ENCODE data around the gene DRD2.

The DRD2 gene

DNA sequence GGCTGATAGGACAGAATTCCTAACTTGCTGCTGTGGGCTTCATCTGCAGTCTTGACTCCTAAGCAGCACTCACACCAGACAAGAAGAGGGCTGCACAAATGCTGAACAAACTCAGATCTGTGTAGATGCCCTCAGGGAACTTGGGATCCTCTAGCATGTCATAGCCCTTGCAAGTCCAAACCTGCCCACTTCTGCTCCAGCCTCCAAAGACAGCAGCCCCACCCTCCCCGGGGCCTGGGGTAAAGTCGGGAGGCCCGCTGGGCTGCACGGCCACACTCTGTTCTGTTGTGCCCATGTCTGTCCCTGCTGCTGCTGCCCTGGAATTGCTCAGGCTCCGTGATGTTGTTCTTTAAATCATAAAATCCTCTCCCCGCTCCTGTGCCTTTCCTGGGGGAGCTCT, 28.3 kb downstream of the DRD2 start:
- DNase-seq, result no peak

DNA sequence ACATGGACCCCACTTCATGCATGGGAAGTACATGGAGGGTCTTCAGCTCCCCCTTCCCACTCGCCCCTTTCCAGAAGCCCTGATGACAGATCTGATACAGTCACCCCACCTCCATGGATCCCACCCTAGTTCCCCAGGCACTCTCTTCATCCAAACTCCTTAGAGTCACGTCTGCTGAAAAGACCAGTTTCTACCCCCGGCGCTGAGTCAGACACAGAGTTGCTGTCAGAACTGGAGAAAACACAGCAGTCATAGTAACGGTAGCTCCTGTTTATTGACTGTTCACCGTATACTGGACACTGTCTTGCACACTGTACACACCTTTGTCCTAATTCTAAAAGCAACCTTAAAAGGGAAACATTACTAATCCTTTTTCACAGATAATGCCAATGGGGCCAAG, 29.1 kb downstream of the DRD2 start:
- DNase-seq, result no peak

DNA sequence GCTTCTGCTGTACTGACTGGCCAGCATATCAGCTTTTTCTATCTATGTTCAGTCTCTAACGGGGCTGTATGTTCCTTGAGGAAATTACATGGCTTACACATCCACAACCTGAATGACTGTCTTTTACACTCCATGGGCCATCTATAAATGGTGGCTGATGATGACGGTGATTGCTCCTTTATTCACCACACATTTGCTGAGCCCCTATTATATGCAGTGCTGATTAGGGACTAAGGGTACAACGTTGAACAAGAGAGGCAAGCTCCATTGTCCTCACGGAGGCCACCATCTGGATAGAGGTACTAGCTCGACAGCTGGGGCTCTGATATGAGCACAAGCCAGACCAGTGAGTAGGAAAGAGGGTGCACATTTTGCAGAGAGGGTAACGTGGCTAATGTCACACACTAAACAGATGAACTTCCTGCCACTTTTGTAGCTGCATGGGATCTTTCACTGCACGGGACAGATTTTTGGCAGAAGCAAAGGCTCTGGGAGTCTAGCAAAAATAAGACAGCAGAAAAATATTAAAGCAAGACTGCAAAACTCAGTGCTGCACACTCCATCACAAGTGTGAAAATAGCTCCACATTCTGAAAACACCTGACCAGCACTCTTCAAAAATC, 30.6 kb downstream of the DRD2 start:
- no peak for DNase-seq

DNA sequence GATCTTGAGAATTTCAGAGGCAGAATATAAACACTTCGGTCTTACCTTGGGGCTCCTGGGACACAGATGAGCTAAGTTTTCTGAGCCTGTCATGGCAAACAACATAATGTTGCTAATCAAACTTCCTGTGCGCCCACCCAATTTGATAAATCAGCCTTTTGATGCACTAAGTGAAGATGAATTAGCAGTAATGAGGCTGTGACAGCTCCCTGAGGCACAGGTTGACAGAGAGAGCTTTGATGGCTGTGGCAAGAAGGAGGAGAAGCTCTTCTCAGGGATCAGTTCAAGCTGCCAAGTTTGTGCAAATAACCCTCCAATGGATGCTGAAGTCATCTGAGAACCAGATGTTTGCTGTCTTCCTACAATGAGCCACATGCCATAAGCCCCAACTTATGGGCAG, 34.4 kb downstream of the DRD2 start:
- DNase-seq, result no peak

- DNase-seq, result no peak
Measured at GRCh38 chr11:113436672-113437252, 38.4 kb downstream of the DRD2 start.

DNA sequence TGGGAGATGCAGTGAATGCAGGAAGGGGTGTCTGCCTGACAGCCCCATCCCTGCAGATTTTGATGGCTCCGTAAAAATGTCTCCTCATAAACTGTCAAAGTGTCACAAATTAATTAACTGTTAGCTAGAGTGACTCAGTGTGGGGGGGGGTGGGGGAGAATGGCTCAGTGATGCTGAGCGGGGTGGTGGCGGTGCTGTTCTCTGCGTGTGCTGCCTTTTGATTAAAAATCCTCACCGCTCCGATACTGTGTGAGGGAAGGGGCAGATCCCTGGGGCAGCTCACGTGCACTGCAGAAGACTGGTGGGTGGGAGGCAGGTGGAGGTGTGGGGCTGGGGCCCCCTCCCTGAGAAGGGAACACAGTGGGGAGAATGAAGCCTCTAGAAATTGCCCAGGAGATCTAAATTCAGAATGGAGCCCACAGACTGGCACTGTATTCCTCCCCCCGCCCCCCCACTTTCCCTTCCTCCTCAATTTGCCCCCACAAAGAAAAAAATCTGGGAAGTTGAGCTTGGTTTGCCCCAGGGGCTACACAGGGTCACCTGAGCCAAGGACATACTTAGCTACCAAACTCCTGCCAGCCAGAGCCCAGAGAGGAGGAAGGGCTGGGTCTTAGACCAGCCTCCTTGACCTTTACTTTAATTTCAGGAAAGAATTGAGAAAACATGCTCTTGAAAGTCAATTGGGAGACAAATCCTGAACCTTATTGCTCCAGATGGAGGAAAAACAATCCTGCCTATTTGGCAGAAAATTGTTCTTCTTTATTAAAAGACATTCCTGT, 39.8 kb downstream of the DRD2 start:
- peak in 1 of 58 donors; percentile 34 for DNase-seq

- no peak for DNase-seq
Measured at GRCh38 chr11:113431746-113432145, 43.5 kb downstream of the DRD2 start.

DNA sequence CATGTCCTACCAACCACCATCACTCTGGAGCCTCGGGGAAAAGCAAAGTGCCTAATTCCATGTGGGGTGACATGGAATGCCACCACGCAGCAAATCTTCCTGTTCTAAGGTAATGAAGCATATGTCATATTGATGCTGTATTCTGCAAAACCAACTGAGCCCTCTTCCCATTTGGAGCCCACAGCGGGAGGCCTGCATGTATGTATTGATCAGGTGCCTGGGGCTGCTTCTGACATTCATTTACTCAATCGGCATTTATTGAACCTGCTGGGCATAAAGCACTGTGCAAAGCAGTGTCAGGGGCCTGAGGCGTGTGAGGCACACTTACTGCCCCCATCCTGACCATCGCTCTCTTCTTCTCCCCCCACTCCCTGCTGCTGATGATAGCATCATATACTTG, 48.5 kb downstream of the DRD2 start:
- DNase-seq, result no peak

GRCh38 chr11:113420808-113421207, 54.4 kb downstream of the DRD2 start:
- no peak for DNase-seq

- DNase-seq, result no peak
Measured at GRCh38 chr11:113419454-113420003, 55.7 kb downstream of the DRD2 start.

GRCh38 chr11:113417428-113417827, 57.8 kb downstream of the DRD2 start:
- no peak for DNase-seq

DNA sequence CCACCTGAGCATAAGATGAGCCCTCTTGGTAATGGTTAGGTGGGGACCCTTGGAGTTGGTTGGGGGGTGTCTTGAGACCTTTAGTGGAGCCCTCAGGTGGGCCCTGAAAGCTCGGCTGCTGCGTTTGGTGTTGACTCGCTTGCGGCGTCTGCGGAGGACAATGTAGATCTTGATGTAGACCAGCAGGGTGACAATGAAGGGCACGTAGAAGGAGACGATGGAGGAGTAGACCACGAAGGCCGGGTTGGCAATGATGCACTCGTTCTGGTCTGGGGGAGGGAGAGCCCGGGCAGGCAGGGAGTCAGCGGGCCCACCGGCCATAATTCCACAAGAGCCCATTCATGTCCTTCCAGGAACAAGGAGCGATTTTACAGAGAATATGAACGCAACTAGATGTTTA, 59.9 kb downstream of the DRD2 start:
- DNase-seq, result no peak

DNA sequence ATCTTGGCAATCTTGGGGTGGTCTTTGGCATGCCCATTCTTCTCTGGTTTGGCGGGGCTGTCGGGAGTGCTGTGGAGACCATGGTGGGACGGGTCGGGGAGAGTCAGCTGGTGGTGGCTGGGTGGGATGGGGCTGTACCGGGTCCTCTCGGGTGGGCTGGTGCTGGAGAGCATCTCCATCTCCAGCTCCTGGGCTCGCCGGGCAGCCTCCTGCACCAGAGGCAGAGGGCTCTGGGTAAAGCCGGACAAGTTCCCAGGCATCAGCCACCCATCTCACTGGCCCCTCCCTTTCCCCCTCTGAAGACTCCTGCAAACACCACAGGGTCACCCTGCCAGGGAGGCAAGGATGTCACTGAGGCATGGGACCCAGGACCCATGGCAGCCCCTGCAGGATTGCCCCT, 62.5 kb downstream of the DRD2 start:
- DNase-seq, result no peak

- DNase-seq, result no peak
Measured at GRCh38 chr11:113411536-113411935, 63.7 kb downstream of the DRD2 start.

GRCh38 chr11:113410414-113411135, 64.6 kb downstream of the DRD2 start:
- no peak for DNase-seq

DNA sequence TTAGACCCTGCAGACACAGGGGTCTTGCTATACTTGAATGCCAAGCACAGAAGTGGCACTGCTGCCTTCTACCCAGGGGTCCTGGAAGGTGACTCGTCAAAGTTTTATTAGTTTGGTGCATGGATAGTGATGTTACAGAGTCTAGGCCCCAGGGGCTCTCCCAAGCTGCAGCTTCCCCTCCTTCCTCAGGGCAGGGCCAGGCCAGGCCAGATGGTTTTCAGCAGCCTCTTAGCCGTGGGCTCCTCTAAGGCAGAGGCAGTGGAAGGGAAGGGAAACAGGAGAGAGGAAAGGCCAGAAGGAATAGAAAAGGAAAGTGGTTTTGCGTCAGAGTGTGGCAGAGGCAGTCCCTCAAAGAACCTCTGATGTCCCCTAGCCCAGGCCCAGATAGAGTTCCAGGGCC, 65.7 kb downstream of the DRD2 start:
- DNase-seq, result no peak

- no peak for DNase-seq
Measured at GRCh38 chr11:113408887-113409286, 66.3 kb downstream of the DRD2 start.

- DNase-seq, result no peak
Measured at GRCh38 chr11:113408206-113408605, 67.0 kb downstream of the DRD2 start.

DNA sequence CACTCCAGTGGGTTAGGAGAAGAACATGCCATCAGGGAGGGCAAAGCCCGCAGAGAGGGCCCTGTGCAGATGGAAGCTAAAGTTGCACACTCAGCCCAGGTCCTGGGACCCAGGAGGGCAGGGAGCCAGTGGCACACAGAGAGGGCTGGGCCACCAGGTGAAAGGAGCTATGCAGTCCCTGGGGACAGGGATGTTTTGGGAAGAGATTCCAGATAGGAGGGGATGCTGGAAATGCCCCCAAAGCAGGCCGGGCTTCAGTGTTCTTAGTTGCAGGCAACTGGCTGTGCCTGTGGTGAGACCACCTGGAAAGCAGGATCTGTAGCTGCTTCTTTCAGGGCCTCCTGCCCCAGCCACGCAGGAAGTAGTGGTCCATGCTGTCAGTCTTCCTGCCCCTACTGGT, 68.0 kb downstream of the DRD2 start:
- no peak for DNase-seq

- DNase-seq, result no peak
Measured at GRCh38 chr11:113405724-113406478, 69.3 kb downstream of the DRD2 start.

DNA sequence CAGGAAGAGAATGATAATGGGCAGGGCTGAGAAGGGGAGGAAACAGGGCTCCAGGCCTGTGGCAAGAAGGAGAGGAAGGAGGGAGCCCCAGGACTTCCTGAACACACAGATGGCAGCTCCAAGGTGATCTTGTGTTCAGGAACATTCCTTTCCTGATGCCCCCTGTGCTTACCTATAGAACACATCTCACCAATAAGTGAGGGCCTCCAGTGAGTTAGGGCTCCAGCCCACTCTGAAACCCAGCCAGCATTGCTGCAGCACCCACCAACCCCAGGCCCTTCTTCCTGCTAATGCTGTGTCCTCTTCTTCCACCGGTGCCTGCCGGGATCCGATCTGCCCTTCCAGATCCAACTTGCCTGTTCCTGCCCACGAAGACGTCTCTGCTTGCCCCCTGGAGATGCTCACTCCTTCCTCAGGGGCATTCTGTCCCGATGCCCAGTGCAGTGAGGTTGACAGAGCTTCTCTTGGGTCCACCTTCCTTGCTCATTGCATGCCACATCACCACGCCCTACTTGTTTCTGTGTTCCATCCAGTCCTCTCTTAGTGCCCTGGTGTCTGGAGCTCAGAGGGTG, 70.3 kb downstream of the DRD2 start:
- DNase-seq, result no peak

All from anterior cingulate cortex (tissue), 58 donors.